OCI-LY3 (cell line): ENCODE data around the gene MRPS35.

ENCODE experiments used
- H2AFZ ChIP-seq: fragments of 200-600, 300-600 bp; shearing (Covaris generic); 2 replicates; pipeline ENCODE4 v1.6.0; 2014; ENCODE audit warnings: antibody characterized with exemption, low read depth, low read length
- H3K27ac ChIP-seq: fragments of 200-600, 300-600 bp; sonication (generic); 2 replicates; pipeline ENCODE4 v1.5.1; 2014; ENCODE audit warnings: mild to moderate bottlenecking, low read length, moderate library complexity, mixed read lengths
- H3K27me3 ChIP-seq: fragments of 200-600, 300-600 bp; sonication (generic); 2 replicates; pipeline ENCODE4 v1.6.1; 2014; ENCODE audit warnings: low read depth, low read length, mixed read lengths
- H3K36me3 ChIP-seq: fragments of 200-600, 300-600 bp; sonication (generic); replicated peaks from 2 replicates; pipeline ENCODE3; 2014; ENCODE audit warnings: low read depth, low read length, mixed read lengths
- H3K4me1 ChIP-seq: fragments of 300-600, 200-600 bp; sonication (generic); 2 replicates; pipeline ENCODE4 v1.6.1; 2014; ENCODE audit warnings: low read length, mixed read lengths
- H3K4me2 ChIP-seq: fragments of 200-600, 300-600 bp; sonication (generic); 2 replicates; pipeline ENCODE4 v1.6.1; 2014; ENCODE audit warnings: low read length, mixed read lengths
- H3K4me3 ChIP-seq: fragments of 300-600, 200-600 bp; sonication (generic); 2 replicates; pipeline ENCODE4 v1.5.1; 2014; ENCODE audit warnings: antibody characterized with exemption, mild to moderate bottlenecking, low read length, moderate library complexity
- H3K79me2 ChIP-seq: fragments of 300-600, 200-600 bp; shearing (Covaris generic); 2 replicates; pipeline ENCODE4 v1.6.1; 2014; ENCODE audit warnings: mild to moderate bottlenecking, low read length, mixed read lengths
- H3K9ac ChIP-seq: fragments of 300-600, 200-600 bp; shearing (Covaris generic); 2 replicates; pipeline ENCODE4 v1.6.0; 2014; ENCODE audit warnings: mild to moderate bottlenecking, low read length, moderate library complexity
- H3K9me3 ChIP-seq: fragments of 200-600, 300-600 bp; shearing (Covaris generic); 2 replicates; pipeline ENCODE4 v1.6.1; 2014; ENCODE audit warnings: low read length, mixed read lengths; ENCODE audit not compliant: insufficient read depth
- H4K20me1 ChIP-seq: fragments of 200-600, 300-600 bp; sonication (generic); 2 replicates; pipeline ENCODE4 v1.6.1; 2016; ENCODE audit warnings: low read length, mixed read lengths; ENCODE audit not compliant: insufficient read depth
- EZH2phosphoT487 ChIP-seq: fragments of 200-600 bp; shearing (Covaris generic); IDR thresholded peaks from 2 replicates; pipeline ENCODE4 v1.6.1; 2018; ENCODE audit warnings: antibody characterized with exemption, mixed run types, low read depth
- TF ChIP-seq, protein P1 (sequence below): fragments of 200-600, 300-600 bp; sonication (generic); IDR thresholded peaks from 2 replicates; pipeline ENCODE4 v1.5.1; 2014; ENCODE audit warnings: antibody characterized with exemption, low read length, low read depth

MRPS35 gene

DNA sequence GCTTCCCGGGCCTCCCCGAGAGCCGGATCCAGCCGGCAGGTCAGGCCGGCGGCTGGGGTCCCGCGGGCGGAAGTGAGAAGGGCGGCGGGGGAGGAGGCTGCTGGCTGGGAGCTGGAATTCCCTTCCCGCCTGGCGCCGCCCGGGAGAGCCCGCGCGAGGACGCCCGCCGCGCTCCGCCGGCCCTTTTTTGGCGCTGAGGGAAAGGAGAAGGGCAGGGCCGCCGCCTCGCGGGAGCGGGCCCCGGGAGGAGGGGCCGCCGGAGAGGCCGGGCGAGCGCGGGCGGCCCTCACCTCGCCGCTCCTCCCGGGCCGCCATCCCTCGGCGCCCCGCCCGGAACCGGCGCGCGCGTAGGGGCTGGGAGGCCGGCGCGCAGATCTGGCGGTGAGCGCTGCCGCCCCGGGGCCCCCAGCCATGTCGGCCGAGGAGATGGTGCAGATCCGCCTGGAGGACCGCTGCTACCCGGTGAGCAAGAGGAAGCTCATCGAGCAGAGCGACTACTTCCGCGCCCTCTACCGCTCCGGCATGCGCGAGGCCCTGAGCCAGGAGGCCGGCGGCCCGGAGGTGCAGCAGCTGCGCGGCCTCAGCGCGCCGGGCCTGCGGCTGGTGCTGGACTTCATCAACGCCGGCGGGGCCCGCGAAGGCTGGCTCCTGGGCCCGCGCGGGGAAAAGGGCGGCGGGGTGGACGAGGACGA lies 69.4 kb downstream of the MRPS35 start, which contains the start of the genes KLHL42 and MANSC4:
KLHL42 (plus strand) TSS at position 314 of the 692 bp plus-strand sequence; CDS start at position 412, 98 bp downstream.
MANSC4 (minus strand) TSS at position 317 of the 692 bp plus-strand sequence. CDS start 8,960 bp downstream, outside the sequence.
- H3K27me3 ChIP-seq = no peaks in the 10 kb centered on the region
- peak within 1 kb of the TSS; percentile 96 for H3K4me3 ChIP-seq
- peaks cover 55% of the 10 kb centered on the region for H3K79me2 ChIP-seq
- H4K20me1 ChIP-seq = no peaks in the 10 kb centered on the region
- H3K9me3 ChIP-seq = no peaks in the 10 kb centered on the region
- H3K36me3 ChIP-seq = peaks cover 8% of the 10 kb centered on the region
- H3K4me1 ChIP-seq = peaks cover 17% of the 10 kb centered on the region
- peak within 1 kb of the TSS; percentile 92 for H3K9ac ChIP-seq
- H3K27ac ChIP-seq = peak within 1 kb of the TSS; percentile 48
- peak within 1 kb of the TSS; percentile 96 for H3K4me2 ChIP-seq
- TF ChIP-seq, protein P1, sequence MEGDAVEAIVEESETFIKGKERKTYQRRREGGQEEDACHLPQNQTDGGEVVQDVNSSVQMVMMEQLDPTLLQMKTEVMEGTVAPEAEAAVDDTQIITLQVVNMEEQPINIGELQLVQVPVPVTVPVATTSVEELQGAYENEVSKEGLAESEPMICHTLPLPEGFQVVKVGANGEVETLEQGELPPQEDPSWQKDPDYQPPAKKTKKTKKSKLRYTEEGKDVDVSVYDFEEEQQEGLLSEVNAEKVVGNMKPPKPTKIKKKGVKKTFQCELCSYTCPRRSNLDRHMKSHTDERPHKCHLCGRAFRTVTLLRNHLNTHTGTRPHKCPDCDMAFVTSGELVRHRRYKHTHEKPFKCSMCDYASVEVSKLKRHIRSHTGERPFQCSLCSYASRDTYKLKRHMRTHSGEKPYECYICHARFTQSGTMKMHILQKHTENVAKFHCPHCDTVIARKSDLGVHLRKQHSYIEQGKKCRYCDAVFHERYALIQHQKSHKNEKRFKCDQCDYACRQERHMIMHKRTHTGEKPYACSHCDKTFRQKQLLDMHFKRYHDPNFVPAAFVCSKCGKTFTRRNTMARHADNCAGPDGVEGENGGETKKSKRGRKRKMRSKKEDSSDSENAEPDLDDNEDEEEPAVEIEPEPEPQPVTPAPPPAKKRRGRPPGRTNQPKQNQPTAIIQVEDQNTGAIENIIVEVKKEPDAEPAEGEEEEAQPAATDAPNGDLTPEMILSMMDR = no peak; the same call in 1 of the 2 replicates
- TF ChIP-seq EZH2phosphoT487 = no peak
- H2AFZ ChIP-seq = peak within 1 kb of the TSS; percentile 97

DNA sequence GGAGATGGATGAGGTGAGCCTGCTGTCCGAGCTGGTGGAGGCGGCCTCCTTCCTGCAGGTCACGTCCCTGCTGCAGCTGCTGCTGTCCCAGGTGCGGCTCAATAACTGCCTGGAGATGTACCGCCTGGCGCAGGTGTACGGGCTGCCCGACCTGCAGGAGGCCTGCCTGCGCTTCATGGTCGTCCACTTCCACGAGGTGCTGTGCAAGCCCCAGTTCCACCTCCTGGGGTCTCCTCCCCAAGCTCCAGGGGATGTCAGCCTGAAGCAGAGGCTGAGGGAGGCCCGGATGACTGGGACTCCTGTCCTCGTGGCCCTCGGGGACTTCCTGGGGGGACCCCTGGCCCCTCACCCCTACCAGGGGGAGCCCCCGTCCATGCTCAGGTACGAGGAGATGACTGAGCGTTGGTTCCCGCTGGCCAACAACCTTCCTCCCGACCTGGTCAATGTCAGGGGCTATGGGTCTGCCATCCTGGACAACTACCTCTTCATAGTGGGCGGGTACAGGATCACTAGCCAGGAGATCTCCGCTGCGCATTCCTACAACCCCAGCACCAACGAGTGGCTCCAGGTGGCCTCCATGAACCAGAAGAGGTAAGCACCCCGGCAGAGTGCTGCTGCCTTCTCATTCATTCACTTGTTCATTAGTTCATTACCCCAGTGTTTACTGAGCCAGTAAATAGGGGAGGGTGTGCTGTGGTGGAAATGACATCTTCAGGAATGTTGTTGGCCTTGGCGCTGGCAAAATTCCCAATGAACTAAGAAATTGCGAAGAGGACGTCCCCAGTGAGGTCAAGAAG lies 70.2 kb downstream of the MRPS35 start:
- Histone ChIP-seq H3K4me1 (peaks cover 17% of the 10 kb centered on the region), H3K4me2 (peak overlapping the region; percentile 96), H2AFZ (peak overlapping the region; percentile 71), H3K9ac (peak overlapping the region; percentile 92), H4K20me1 (no peaks in the 10 kb centered on the region), H3K27me3 (no peaks in the 10 kb centered on the region), H3K4me3 (peak overlapping the region; percentile 96), H3K27ac (peak overlapping the region; percentile 48), H3K36me3 (peaks cover 8% of the 10 kb centered on the region), H3K9me3 (no peaks in the 10 kb centered on the region), H3K79me2 (peaks cover 61% of the 10 kb centered on the region)
- no peak for TF ChIP-seq EZH2phosphoT487
- TF ChIP-seq, protein P1 = peak; percentile 5; the same call in 1 of the 2 replicates

DNA sequence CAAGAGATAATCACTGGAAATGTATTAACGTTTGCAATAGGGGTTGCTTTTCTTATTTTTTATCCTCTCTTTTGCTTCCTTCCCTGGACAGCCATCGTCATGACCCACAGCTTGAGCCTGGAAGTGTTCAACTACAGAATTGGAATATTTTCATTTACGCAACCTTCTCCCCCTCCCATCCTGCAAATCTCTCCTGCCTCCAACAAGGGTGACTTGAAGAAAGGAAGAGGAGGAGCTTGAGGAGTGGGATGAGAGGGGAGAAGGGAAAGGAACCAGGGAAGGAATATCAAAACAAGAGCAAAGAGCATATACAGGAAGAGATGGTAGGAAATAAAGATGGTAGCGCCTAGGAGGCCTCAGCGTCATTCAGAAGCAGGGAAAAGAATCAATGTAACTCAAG lies 71.0 kb downstream of the MRPS35 start:
- no peak overlapping the region for H3K27ac ChIP-seq
- TF ChIP-seq EZH2phosphoT487 = no peak
- TF ChIP-seq, protein P1 = no peak
- no peaks in the 10 kb centered on the region for H3K27me3 ChIP-seq
- H3K79me2 ChIP-seq = peaks cover 69% of the 10 kb centered on the region
- no peak overlapping the region for H2AFZ ChIP-seq
- H3K9ac ChIP-seq = no peak overlapping the region
- H3K4me2 ChIP-seq = peak overlapping the region; percentile 96
- H4K20me1 ChIP-seq = no peaks in the 10 kb centered on the region
- H3K36me3 ChIP-seq = peaks cover 15% of the 10 kb centered on the region
- H3K4me1 ChIP-seq = peaks cover 17% of the 10 kb centered on the region
- H3K9me3 ChIP-seq = no peaks in the 10 kb centered on the region
- H3K4me3 ChIP-seq = peak overlapping the region; percentile 96; the same call in 1 of the 2 replicates

DNA sequence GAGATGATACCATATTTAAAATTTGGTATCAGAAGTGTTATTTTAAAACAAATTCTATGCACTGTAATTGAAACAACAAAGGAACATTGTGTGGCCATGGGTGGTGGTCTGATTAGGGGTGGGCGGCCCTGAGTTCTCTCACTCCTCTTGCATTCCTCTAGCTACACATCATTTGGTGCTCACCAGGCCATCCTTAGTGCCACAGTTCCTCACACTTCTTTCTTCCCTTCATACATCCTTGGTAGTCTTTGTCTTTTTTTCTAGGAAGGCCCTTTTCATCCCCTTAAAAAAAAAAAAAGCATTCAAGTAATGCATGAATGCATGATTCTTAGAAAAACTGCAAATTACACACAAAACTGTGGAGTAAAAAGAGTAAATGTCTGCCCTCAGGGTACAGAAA lies 71.8 kb downstream of the MRPS35 start:
- H3K4me2 ChIP-seq = no peak overlapping the region
- no peak overlapping the region for H3K4me3 ChIP-seq
- H3K9me3 ChIP-seq = no peaks in the 10 kb centered on the region
- H2AFZ ChIP-seq = no peak overlapping the region
- H3K27me3 ChIP-seq = no peaks in the 10 kb centered on the region
- peaks cover 75% of the 10 kb centered on the region for H3K79me2 ChIP-seq
- TF ChIP-seq, protein P1 = no peak
- TF ChIP-seq EZH2phosphoT487 = no peak
- H3K36me3 ChIP-seq = peaks cover 15% of the 10 kb centered on the region
- no peaks in the 10 kb centered on the region for H4K20me1 ChIP-seq
- H3K9ac ChIP-seq = no peak overlapping the region
- H3K4me1 ChIP-seq = peaks cover 17% of the 10 kb centered on the region
- H3K27ac ChIP-seq = no peak overlapping the region
